BLaER1 treated with 17β-estradiol and CSF1 and Interleukin-3, amounts not matched to agents 10 nM and 100 nM (cell line): Measurements from ENCODE around the gene ZBTB20.

Source experiments
- H3K27ac ChIP-seq, 11 experiments: shearing (Covaris generic); formaldehyde crosslinking; 2 replicates each; pipeline ENCODE4 v1.8.1; 2022
- H3K27me3 ChIP-seq, 11 experiments: shearing (Covaris generic); formaldehyde crosslinking; 2 replicates each; pipeline ENCODE4 v1.8.1; 2022
- H3K36me3 ChIP-seq, 11 experiments: shearing (Covaris generic); formaldehyde crosslinking; 2 replicates each; pipeline ENCODE4 v1.8.1; 2022
- H3K4me1 ChIP-seq, 10 experiments: shearing (Covaris generic); formaldehyde crosslinking; 2 replicates each; pipeline ENCODE4 v1.8.1; 2022
- H3K4me2 ChIP-seq, 11 experiments: shearing (Covaris generic); formaldehyde crosslinking; 2 replicates each; pipeline ENCODE4 v1.8.1; 2022
- H3K4me3 ChIP-seq, 10 experiments: shearing (Covaris generic); formaldehyde crosslinking; 2 replicates each; pipeline ENCODE4 v1.8.1; 2022
- H3K9ac ChIP-seq, 11 experiments: shearing (Covaris generic); formaldehyde crosslinking; 2 replicates each; pipeline ENCODE4 v1.8.1; 2022
- H3K9me3 ChIP-seq, 11 experiments: shearing (Covaris generic); formaldehyde crosslinking; replicated peaks in 1 of 11; 2 replicates each; pipeline ENCODE4 v1.8.1; 2022
- H4K20me1 ChIP-seq, 11 experiments: shearing (Covaris generic); formaldehyde crosslinking; 2 replicates each; pipeline ENCODE4 v1.8.1; 2022
- Cebpa-rat ChIP-seq, 11 experiments: shearing (Covaris generic); IDR thresholded peaks; 2 replicates each; pipeline ENCODE4 v1.8.1; 2022

ZBTB20 gene

GRCh38 chr3:114466816-114467215 is 680.3 kb downstream of the ZBTB20 start:
- Histone ChIP-seq H3K9ac (no peak overlapping the region), H4K20me1 (no peaks in the 10 kb centered on the region), H3K27ac (no peak overlapping the region), H3K4me3 (no peak overlapping the region), H3K9me3 (no peaks in the 10 kb centered on the region), H3K4me1 (no peaks in the 10 kb centered on the region), H3K36me3 (no peaks in the 10 kb centered on the region), H3K27me3 (no peaks in the 10 kb centered on the region), H3K4me2 (no peak overlapping the region)
- no peak for TF ChIP-seq Cebpa-rat (IDR thresholded peaks at IDR 0.05)

- Histone ChIP-seq H3K27me3 (no peaks in the 10 kb centered on the region), H3K9ac (no peak overlapping the region), H4K20me1 (no peaks in the 10 kb centered on the region), H3K27ac (no peak overlapping the region), H3K4me3 (no peak overlapping the region), H3K36me3 (no peaks in the 10 kb centered on the region), H3K4me1 (no peaks in the 10 kb centered on the region), H3K9me3 (no peaks in the 10 kb centered on the region), H3K4me2 (no peak overlapping the region)
- no peak for TF ChIP-seq Cebpa-rat (IDR thresholded peaks at IDR 0.05)
Measured at GRCh38 chr3:114466251-114466650, 680.8 kb downstream of the ZBTB20 start.

- Histone ChIP-seq H3K27ac (no peak overlapping the region), H4K20me1 (no peaks in the 10 kb centered on the region), H3K4me2 (no peak overlapping the region), H3K4me3 (no peak overlapping the region), H3K36me3 (no peaks in the 10 kb centered on the region), H3K9ac (no peak overlapping the region), H3K4me1 (no peaks in the 10 kb centered on the region), H3K9me3 (no peaks in the 10 kb centered on the region), H3K27me3 (no peaks in the 10 kb centered on the region)
- TF ChIP-seq Cebpa-rat (IDR thresholded peaks at IDR 0.05), result no peak
Measured at GRCh38 chr3:114464548-114464947, 682.5 kb downstream of the ZBTB20 start.

DNA sequence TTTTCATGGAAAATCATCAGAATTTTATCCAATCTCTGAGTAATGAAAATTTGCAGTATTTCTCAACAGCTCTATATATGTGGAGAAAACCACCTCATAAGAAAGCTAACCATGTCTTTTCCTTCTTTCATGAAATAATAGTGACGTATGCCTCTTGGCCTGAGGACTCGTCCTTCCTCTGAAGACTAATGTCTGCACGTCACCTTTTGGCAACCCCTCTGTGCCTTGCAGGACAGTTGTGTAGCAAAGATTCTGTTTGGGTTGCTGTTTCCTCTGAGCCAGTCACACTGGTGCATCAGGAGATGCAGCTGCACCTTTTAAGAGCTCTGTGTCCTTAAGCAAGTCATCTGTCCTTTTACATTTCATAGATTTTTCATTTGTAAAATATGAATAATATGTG is 684.3 kb downstream of the ZBTB20 start:
- Histone ChIP-seq H4K20me1 (no peaks in the 10 kb centered on the region), H3K4me1 (no peaks in the 10 kb centered on the region), H3K36me3 (no peaks in the 10 kb centered on the region), H3K4me3 (no peak overlapping the region), H3K9me3 (no peaks in the 10 kb centered on the region), H3K27ac (no peak overlapping the region), H3K27me3 (no peaks in the 10 kb centered on the region), H3K4me2 (no peak overlapping the region), H3K9ac (no peak overlapping the region)
- no peak for TF ChIP-seq Cebpa-rat (IDR thresholded peaks at IDR 0.05)

- H3K4me1 ChIP-seq, result peaks cover under 1 to 19% (median 17%) of the 10 kb centered on the region in 10 experiments; a peak in 16 of 20 replicates
- no peaks in the 10 kb centered on the region for H3K36me3 ChIP-seq
- no peak overlapping the region for H3K4me3 ChIP-seq
- no peaks in the 10 kb centered on the region for H3K27me3 ChIP-seq
- H4K20me1 ChIP-seq, result no peaks in the 10 kb centered on the region
- no peak overlapping the region for H3K4me2 ChIP-seq
- no peak for TF ChIP-seq Cebpa-rat (IDR thresholded peaks at IDR 0.05)
- no peak overlapping the region for H3K9ac ChIP-seq
- no peaks in the 10 kb centered on the region for H3K9me3 ChIP-seq
- no peak overlapping the region for H3K27ac ChIP-seq
Measured at GRCh38 chr3:114460459-114460858, 686.6 kb downstream of the ZBTB20 start.

GRCh38 chr3:114456742-114457141 is 690.3 kb downstream of the ZBTB20 start:
- no peak for TF ChIP-seq Cebpa-rat (IDR thresholded peaks at IDR 0.05)
- peak overlapping the region in 10 of 11 experiments; percentile 28 to 98 (median 66); a peak in 21 of 22 replicates for H3K4me2 ChIP-seq

GRCh38 chr3:114455432-114455831 is 691.7 kb downstream of the ZBTB20 start:
- Histone ChIP-seq H3K9ac (no peak overlapping the region; a peak in 1 of 22 replicates), H3K4me3 (peak overlapping the region in 1 of 10 experiments; percentile 60; a peak in 2 of 20 replicates), H4K20me1 (no peaks in the 10 kb centered on the region), H3K27me3 (no peaks in the 10 kb centered on the region), H3K4me2 (peak overlapping the region in 10 of 11 experiments; percentile 82 to 98 (median 92); a peak in 17 of 22 replicates), H3K36me3 (no peaks in the 10 kb centered on the region), H3K27ac (no peak overlapping the region), H3K9me3 (no peaks in the 10 kb centered on the region), H3K4me1 (peaks cover 16 to 65% (median 50%) of the 10 kb centered on the region in 10 experiments)
- no peak for TF ChIP-seq Cebpa-rat (IDR thresholded peaks at IDR 0.05)

More at GRCh38 chr3:114456742-114457141, 690.3 kb downstream of the ZBTB20 start:
- no peak overlapping the region for H3K4me3 ChIP-seq
- peaks cover 16 to 52% (median 40%) of the 10 kb centered on the region in 10 experiments for H3K4me1 ChIP-seq
- no peaks in the 10 kb centered on the region for H3K27me3 ChIP-seq
- no peaks in the 10 kb centered on the region for H3K9me3 ChIP-seq
- H3K9ac ChIP-seq, result no peak overlapping the region
- no peaks in the 10 kb centered on the region for H3K36me3 ChIP-seq
- H3K27ac ChIP-seq, result peak overlapping the region in 1 of 11 experiments; percentile 35; a peak in 2 of 22 replicates
- no peaks in the 10 kb centered on the region for H4K20me1 ChIP-seq

DNA sequence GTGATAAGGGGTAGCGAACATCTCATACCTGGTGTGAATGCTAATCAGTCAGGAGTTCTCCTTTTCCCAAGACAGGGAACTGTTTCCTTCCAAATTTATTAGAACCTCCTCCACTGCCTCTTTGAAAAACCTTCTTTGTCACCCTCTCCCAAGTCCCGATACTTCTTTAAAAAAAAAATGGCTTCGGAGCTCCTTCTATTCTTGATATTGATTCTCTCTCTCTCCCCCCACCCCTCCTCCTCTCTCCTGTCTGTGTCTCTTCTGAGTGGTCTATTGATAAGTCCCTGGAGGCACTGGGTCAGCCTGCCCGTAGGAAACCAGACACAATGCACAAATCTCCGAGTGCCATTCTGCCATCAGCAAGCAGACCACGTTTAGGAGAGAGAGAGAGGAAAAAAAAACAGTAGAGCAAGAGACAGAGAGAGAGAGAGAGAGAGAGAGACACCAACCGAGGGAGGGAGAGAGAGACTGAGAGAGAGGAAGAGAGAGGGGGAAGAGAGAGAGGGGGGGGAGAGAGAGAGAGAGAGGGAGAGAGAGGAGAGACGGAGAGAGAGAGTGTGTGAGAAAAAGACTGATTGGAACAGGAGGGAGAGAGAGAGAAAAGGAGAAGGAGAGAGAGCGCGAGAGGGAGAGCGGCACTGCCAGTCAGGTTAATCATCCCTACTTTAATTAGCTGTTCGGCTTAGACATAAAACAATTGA is 692.4 kb downstream of the ZBTB20 start:
- peak overlapping the region; percentile 43 to 66 (median 58) for H3K4me3 ChIP-seq
- H3K27ac ChIP-seq, result peak overlapping the region in 6 of 11 experiments; percentile 11 to 60 (median 32); a peak in 6 of 22 replicates
- H3K4me2 ChIP-seq, result peak overlapping the region; percentile 82 to 98 (median 93)
- no peak for TF ChIP-seq Cebpa-rat (IDR thresholded peaks at IDR 0.05)
- no peaks in the 10 kb centered on the region for H4K20me1 ChIP-seq
- peaks cover 16 to 65% (median 50%) of the 10 kb centered on the region in 10 experiments for H3K4me1 ChIP-seq
- H3K9ac ChIP-seq, result peak overlapping the region; percentile 33 to 76 (median 46); a peak in 18 of 22 replicates
- no peaks in the 10 kb centered on the region for H3K36me3 ChIP-seq
- no peaks in the 10 kb centered on the region for H3K27me3 ChIP-seq
- H3K9me3 ChIP-seq, result no peaks in the 10 kb centered on the region

GRCh38 chr3:114453361-114453780 is 693.7 kb downstream of the ZBTB20 start:
- H3K4me1 ChIP-seq, result peaks cover 16 to 65% (median 50%) of the 10 kb centered on the region in 10 experiments
- no peak overlapping the region for H3K9ac ChIP-seq
- no peaks in the 10 kb centered on the region for H3K27me3 ChIP-seq
- H3K9me3 ChIP-seq, result no peaks in the 10 kb centered on the region
- no peaks in the 10 kb centered on the region for H3K36me3 ChIP-seq
- no peak overlapping the region for H3K27ac ChIP-seq
- no peak overlapping the region for H3K4me3 ChIP-seq
- H4K20me1 ChIP-seq, result no peaks in the 10 kb centered on the region
- H3K4me2 ChIP-seq, result peak overlapping the region in 6 of 11 experiments; percentile 8 to 50 (median 24); a peak in 7 of 22 replicates
- TF ChIP-seq Cebpa-rat (IDR thresholded peaks at IDR 0.05), result no peak

GRCh38 chr3:114452937-114453336 is 694.2 kb downstream of the ZBTB20 start:
- H3K27me3 ChIP-seq, result no peaks in the 10 kb centered on the region
- peaks cover 16 to 65% (median 50%) of the 10 kb centered on the region in 10 experiments for H3K4me1 ChIP-seq
- no peaks in the 10 kb centered on the region for H3K36me3 ChIP-seq
- H3K27ac ChIP-seq, result no peak overlapping the region
- no peak overlapping the region for H3K9ac ChIP-seq
- no peak for TF ChIP-seq Cebpa-rat (IDR thresholded peaks at IDR 0.05)
- no peaks in the 10 kb centered on the region for H3K9me3 ChIP-seq
- no peaks in the 10 kb centered on the region for H4K20me1 ChIP-seq
- H3K4me2 ChIP-seq, result peak overlapping the region in 6 of 11 experiments; percentile 8 to 50 (median 24); a peak in 7 of 22 replicates
- H3K4me3 ChIP-seq, result no peak overlapping the region
